ENCODE measurements around the gene MYH7B. TPM values are rescaled to one million over a fixed set of nuclear protein-coding genes. Genes with fewer than 3 reads are reported as not detected.

Gene MYH7B
- total and polyA plus RNA-seq, 4 donors = 0.21 to 0.89 (median 0.59) TPM

GRCh38 chr20:34925341-34925740 is 30.3 kb upstream of the MYH7B start:
- Histone ChIP-seq H3K36me3 (ENCODE audit: control insufficient read depth in 4 of 4, insufficient read depth in 4 of 4, low read length in 4 of 4) (peaks cover 18 to 62% (median 43%) of the 10 kb centered on the region in 4 donors), H3K9ac (ENCODE audit: insufficient read depth in 1 of 2, low read length in 2 of 2) (no peak overlapping the region), H3K4me1 (ENCODE audit: control insufficient read depth in 5 of 5, insufficient read depth in 5 of 5, low read length in 5 of 5) (peaks cover 0 to 7% (median 0%) of the 10 kb centered on the region in 5 donors), H3K4me3 (no peak overlapping the region), H3K27me3 (ENCODE audit: control insufficient read depth in 3 of 3, insufficient read depth in 3 of 3, low read length in 2 of 3) (no peaks in the 10 kb centered on the region), H3K27ac (ENCODE audit: low read depth in 1 of 2, low read length in 1 of 2) (no peak overlapping the region), H3K9me3 (ENCODE audit: control insufficient read depth in 4 of 4, insufficient read depth in 3 of 4, low read length in 3 of 4) (no peaks in the 10 kb centered on the region)
- DNase-seq (no peak), ATAC-seq (ENCODE audit: insufficient read depth, low FRiP score) (no peak)
- 97 to 100% methylated on average over 3 of the region's 3 CpGs for WGBS, 2 donors
- TF ChIP-seq, protein P1, sequence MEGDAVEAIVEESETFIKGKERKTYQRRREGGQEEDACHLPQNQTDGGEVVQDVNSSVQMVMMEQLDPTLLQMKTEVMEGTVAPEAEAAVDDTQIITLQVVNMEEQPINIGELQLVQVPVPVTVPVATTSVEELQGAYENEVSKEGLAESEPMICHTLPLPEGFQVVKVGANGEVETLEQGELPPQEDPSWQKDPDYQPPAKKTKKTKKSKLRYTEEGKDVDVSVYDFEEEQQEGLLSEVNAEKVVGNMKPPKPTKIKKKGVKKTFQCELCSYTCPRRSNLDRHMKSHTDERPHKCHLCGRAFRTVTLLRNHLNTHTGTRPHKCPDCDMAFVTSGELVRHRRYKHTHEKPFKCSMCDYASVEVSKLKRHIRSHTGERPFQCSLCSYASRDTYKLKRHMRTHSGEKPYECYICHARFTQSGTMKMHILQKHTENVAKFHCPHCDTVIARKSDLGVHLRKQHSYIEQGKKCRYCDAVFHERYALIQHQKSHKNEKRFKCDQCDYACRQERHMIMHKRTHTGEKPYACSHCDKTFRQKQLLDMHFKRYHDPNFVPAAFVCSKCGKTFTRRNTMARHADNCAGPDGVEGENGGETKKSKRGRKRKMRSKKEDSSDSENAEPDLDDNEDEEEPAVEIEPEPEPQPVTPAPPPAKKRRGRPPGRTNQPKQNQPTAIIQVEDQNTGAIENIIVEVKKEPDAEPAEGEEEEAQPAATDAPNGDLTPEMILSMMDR (IDR thresholded peaks at IDR 0.05; ENCODE audit: control extremely low read depth, extremely low read depth) = no peak

GRCh38 chr20:34925981-34926380 is 29.7 kb upstream of the MYH7B start:
- Histone ChIP-seq H3K27me3 (ENCODE audit: control insufficient read depth in 3 of 3, insufficient read depth in 3 of 3, low read length in 2 of 3) (no peaks in the 10 kb centered on the region), H3K4me1 (ENCODE audit: control insufficient read depth in 5 of 5, insufficient read depth in 5 of 5, low read length in 5 of 5) (peaks cover 0 to 4% (median 0%) of the 10 kb centered on the region in 5 donors), H3K9me3 (ENCODE audit: control insufficient read depth in 4 of 4, insufficient read depth in 3 of 4, low read length in 3 of 4) (no peaks in the 10 kb centered on the region), H3K36me3 (ENCODE audit: control insufficient read depth in 4 of 4, insufficient read depth in 4 of 4, low read length in 4 of 4) (peaks cover 18 to 60% (median 36%) of the 10 kb centered on the region in 4 donors), H3K9ac (ENCODE audit: insufficient read depth in 1 of 2, low read length in 2 of 2) (no peak overlapping the region), H3K27ac (ENCODE audit: low read depth in 1 of 2, low read length in 1 of 2) (no peak overlapping the region), H3K4me3 (no peak overlapping the region)
- 75 to 82% methylated on average over 1 of the region's 1 CpG for WGBS, 2 donors
- ATAC-seq (ENCODE audit: insufficient read depth, low FRiP score) (no peak), DNase-seq (no peak)
- TF ChIP-seq, protein P1 (IDR thresholded peaks at IDR 0.05; ENCODE audit: control extremely low read depth, extremely low read depth) = no peak

GRCh38 chr20:34926581-34926980 is 29.1 kb upstream of the MYH7B start:
- TF ChIP-seq, protein P1 (IDR thresholded peaks at IDR 0.05; ENCODE audit: control extremely low read depth, extremely low read depth) = no peak
- no peaks in the 10 kb centered on the region for H3K27me3 ChIP-seq (ENCODE audit: control insufficient read depth in 3 of 3, insufficient read depth in 3 of 3, low read length in 2 of 3)
- DNase-seq (no peak), ATAC-seq (ENCODE audit: insufficient read depth, low FRiP score) (no peak)
- H3K9me3 ChIP-seq (ENCODE audit: control insufficient read depth in 4 of 4, insufficient read depth in 3 of 4, low read length in 3 of 4) = no peaks in the 10 kb centered on the region
- H3K9ac ChIP-seq (ENCODE audit: insufficient read depth in 1 of 2, low read length in 2 of 2) = no peak overlapping the region
- no peak overlapping the region for H3K4me3 ChIP-seq
- no peak overlapping the region for H3K27ac ChIP-seq (ENCODE audit: low read depth in 1 of 2, low read length in 1 of 2)
- no peaks in the 10 kb centered on the region for H3K4me1 ChIP-seq (ENCODE audit: control insufficient read depth in 5 of 5, insufficient read depth in 5 of 5, low read length in 5 of 5)
- H3K36me3 ChIP-seq (ENCODE audit: control insufficient read depth in 4 of 4, insufficient read depth in 4 of 4, low read length in 4 of 4) = peaks cover 18 to 56% (median 33%) of the 10 kb centered on the region in 4 donors
- 93 to 96% methylated on average over 1 of the region's 1 CpG for WGBS, 2 donors

- H3K4me3 ChIP-seq = no peak overlapping the region
- ATAC-seq (ENCODE audit: insufficient read depth, low FRiP score) = no peak
- no peaks in the 10 kb centered on the region for H3K4me1 ChIP-seq (ENCODE audit: control insufficient read depth in 5 of 5, insufficient read depth in 5 of 5, low read length in 5 of 5)
- TF ChIP-seq, protein P1 (IDR thresholded peaks at IDR 0.05; ENCODE audit: control extremely low read depth, extremely low read depth) = no peak
- no peaks in the 10 kb centered on the region for H3K27me3 ChIP-seq (ENCODE audit: control insufficient read depth in 3 of 3, insufficient read depth in 3 of 3, low read length in 2 of 3)
- H3K27ac ChIP-seq (ENCODE audit: low read depth in 1 of 2, low read length in 1 of 2) = no peak overlapping the region
- H3K9ac ChIP-seq (ENCODE audit: insufficient read depth in 1 of 2, low read length in 2 of 2) = no peak overlapping the region
- no peak for DNase-seq
- 97 to 100% methylated on average over 1 of the region's 1 CpG for WGBS, 2 donors
- H3K9me3 ChIP-seq (ENCODE audit: control insufficient read depth in 4 of 4, insufficient read depth in 3 of 4, low read length in 3 of 4) = peaks cover 0 to 2% (median 0%) of the 10 kb centered on the region in 4 donors
- H3K36me3 ChIP-seq (ENCODE audit: control insufficient read depth in 4 of 4, insufficient read depth in 4 of 4, low read length in 4 of 4) = peaks cover 18 to 59% (median 38%) of the 10 kb centered on the region in 4 donors
Measured at GRCh38 chr20:34927736-34928135, 27.9 kb upstream of the MYH7B start.
